ENCODE measurements around the gene HECW1.
"Not testable (repeated sequence)": the region's sequence is repeated elsewhere in the genome, so short reads cannot be mapped to it uniquely, and the experiment has no call there.

HECW1 gene

GRCh38 chr7:43588477-43589132, 476.2 kb downstream of the HECW1 start:
- DNase-seq: no peak

DNA sequence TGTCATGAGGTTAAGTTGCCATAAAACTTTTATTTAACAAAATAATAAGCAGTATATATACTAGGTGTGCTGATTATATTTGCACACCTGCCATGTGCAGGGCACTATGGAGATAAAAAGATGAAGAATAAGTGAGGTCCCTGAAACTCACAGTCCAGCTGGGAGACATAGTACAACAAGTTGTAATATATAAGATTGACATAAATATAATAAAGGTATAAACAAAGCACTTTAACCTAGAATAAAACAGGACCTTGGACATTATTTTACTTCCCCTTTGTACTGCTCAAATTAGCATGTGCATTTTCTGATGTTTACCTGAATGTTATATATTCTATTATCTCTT, 476.7 kb downstream of the HECW1 start:
- DNase-seq: no peak

GRCh38 chr7:43589728-43590127, 477.3 kb downstream of the HECW1 start:
- no peak for DNase-seq

GRCh38 chr7:43590862-43591557, 478.6 kb downstream of the HECW1 start:
- DNase-seq: no peak

DNA sequence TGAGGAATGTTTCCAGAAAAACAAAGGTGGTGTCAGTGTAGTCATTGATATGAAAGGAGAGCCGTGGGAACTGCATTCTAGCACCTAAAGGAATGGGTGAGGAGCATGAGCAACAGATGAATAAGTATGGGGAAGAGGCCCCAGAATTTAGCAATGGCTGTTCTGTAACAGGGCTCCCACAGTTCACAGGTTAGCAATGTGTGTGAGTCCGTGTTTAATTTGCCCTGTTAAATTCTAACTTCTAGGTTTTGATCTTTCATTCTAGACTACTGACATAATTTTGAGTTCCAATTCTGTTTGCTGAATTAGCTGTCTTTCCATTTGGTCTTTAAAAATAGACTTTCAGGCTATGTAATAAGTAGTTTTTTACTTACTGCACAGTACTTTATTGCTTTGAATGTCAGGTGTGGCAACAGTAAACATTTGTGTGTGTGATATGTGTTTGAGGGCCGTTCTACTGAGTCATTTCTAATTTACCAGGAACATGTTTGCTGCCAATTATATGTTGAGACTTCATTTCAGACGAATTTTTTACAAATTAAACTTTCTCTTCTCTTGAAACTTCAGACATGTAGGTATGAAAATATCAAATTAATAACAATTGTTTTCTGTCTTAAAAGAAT, 479.2 kb downstream of the HECW1 start:
- no peak for DNase-seq

GRCh38 chr7:43592326-43592725, 479.9 kb downstream of the HECW1 start:
- no peak for DNase-seq

DNA sequence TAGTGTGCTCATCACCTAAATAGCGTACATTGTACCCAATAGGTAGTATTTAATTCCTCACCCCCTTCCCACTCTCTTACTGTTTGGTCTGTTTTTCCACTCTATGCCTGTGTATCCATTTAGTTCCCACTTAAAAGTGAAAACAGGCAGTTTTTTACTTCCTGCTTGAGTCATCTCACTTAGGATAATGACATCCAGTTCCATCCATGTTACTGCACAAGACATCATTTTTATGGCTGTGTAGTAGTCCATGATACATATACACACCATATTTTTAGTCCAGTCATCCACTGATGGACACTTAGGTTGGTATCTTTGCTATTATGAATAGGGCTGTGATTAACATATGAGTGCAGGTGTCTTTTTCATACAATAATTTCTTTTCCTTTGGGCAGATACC, 480.6 kb downstream of the HECW1 start:
- DNase-seq: no peak

- DNase-seq: no peak
Measured at GRCh38 chr7:43594020-43594419, 481.6 kb downstream of the HECW1 start.

DNA sequence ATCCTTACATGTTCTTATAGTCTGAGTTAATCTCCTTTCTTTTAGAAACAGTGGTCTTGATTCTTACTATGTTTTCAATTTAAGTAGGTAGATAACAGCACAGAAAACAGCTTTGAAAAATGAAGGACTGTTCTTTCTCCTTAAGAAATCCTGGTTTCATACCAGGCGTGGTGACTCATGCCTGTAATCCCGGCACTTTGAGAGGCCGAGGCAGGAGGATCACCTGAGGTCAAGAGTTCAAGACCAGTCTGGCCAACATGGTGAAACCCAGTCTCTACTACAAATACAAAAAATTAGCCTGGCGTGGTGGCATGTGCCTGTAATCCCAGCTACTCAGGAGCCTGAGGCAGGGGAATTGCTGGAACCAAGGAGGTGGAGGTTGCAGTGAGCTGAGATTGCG, 484.0 kb downstream of the HECW1 start:
- not testable (repeated sequence) for DNase-seq

GRCh38 chr7:43600056-43600455, 487.6 kb downstream of the HECW1 start:
- DNase-seq: no peak

DNA sequence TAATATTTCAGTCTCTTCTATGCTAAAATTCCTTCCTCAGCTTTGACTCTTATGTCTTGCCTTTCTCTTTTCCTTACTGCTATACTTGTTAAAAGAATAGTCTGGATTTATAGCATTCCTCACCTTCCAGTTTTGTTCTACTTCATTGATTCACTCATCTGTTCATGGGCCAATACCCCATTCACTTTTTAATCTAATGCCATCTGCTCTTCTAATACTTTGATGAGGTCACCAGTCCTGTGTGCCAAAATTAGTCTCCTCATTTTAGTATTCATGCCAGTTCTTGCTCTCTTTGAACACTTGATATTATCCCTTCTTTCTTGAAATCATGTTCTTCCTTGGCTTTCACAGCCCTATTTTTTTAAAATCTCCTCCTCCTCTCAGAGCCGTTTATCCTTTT, 489.8 kb downstream of the HECW1 start:
- DNase-seq: no peak

DNA sequence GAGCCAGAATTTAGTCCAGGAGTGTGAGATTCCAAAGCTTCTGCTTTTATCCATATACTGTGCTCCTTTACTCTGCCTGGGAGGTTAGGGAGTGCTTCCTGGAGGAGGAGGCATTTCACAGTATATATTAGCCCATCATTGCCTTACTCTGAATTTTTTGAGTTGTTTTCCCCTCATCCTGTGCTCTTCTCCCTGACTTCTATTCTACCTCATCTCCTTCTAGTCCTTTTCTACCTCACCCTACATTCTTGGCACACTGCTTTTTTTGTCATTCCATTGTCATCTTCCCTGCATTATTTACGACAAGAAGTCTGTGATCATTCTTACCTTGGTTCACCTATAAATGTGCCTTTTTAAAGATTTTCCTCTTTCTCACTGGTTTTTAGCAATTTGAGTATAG, 491.8 kb downstream of the HECW1 start:
- DNase-seq: no peak

DNA sequence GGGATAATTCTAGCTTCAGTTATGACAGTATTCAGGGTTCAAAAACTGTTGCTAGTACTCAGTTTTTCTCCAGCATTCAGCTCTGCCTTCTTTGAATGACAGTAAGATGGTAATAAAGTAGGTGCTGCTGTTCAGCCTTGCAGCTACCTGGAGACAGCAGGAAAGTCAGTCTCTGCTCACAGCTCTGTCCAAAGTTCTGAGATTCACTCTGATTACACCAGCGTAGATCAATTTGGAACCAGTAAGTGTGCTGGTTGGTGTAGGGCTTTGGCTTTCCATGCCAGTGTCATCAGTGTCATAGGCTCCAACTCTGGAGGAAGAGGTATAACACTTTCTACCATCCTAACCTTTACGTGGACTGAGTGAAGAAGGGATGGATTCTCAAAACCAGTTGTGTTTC, 496.6 kb downstream of the HECW1 start:
- no peak for DNase-seq

GRCh38 chr7:43612128-43612527, 499.7 kb downstream of the HECW1 start:
- DNase-seq: no peak

- DNase-seq: no peak
Measured at GRCh38 chr7:43612599-43613589, 500.4 kb downstream of the HECW1 start.

Data from NCI-H510A treated with DMSO at 0.1 percent for 48 hours (cell line).